Measurements from ENCODE around the gene APBB3. TPM values are rescaled to one million over a fixed set of nuclear protein-coding genes. Genes with fewer than 3 reads are reported as not detected.
"Not testable (repeated sequence)": the region's sequence is repeated elsewhere in the genome, so short reads cannot be mapped to it uniquely, and the experiment has no call there.

APBB3 gene
- total RNA-seq, 1 donor from 2014 or later: 7.3 TPM

DNA sequence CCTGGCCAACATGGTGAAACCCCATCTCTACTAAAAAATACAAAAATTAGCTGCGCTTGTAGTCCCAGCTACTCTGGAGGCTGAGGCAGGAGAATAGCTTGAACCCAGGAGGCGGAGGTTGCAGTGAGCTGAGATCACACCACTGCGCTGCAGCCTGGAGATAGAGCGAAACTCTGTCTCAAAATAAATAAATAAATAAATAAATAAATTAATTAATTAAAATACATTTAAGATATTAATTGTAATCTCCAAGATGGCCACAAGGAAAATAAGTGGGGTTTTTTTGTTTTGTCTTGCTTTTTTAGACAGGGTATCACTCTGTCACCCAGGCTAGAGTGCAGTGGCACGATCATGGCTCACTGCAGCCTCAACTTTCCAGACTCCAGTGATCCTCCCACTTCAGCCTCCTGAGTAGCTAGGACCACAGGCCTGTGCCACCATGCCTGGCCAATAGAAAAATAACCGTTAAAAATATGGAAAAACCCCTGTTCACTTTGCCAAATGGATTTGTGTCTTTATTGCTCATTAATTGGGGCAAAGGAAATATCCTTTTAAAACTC, 14.9 kb upstream of the APBB3 start:
- H3K4me3 ChIP-seq (ENCODE audit: low read length in 3 of 3); H3K36me3 ChIP-seq (ENCODE audit: control insufficient read depth in 3 of 3, insufficient read depth in 3 of 3, low read length in 3 of 3); H3K27ac ChIP-seq (ENCODE audit: low read depth, low read length); H3K4me1 ChIP-seq (ENCODE audit: control insufficient read depth in 3 of 3, insufficient read depth in 3 of 3, low read length in 3 of 3); H3K9ac ChIP-seq (ENCODE audit: low read depth in 1 of 3, low read length in 3 of 3); H3K27me3 ChIP-seq (ENCODE audit: control insufficient read depth in 3 of 3, insufficient read depth in 3 of 3, low read length in 3 of 3); H3K9me3 ChIP-seq (ENCODE audit: control insufficient read depth in 3 of 3, low read length in 3 of 3): not testable (repeated sequence)

DNA sequence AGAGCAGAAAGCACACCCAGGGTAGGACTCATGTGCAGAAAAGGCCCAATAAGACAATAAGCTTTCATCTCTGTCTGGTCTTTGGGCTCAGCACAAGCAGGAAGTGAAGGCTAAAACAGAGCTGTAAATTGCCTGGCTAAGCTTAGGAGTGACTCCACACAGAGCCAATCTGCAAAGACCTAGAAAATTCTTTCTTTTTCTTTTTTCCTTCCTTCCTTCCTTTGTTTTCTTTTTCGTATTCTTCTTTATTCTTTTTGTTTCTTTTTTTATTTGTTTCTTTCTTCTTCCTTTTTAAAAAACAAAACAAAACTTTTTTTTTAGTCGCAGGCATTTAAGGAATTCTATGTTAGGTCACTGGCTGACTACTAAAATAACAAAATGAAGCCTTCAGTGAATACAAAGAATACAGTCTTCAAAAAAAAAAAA, 12.4 kb upstream of the APBB3 start:
- no peaks in the 10 kb centered on the region for H3K36me3 ChIP-seq (ENCODE audit: control insufficient read depth in 3 of 3, insufficient read depth in 3 of 3, low read length in 3 of 3)
- H3K27me3 ChIP-seq (ENCODE audit: control insufficient read depth in 3 of 3, insufficient read depth in 3 of 3, low read length in 3 of 3): no peaks in the 10 kb centered on the region
- H3K4me3 ChIP-seq (ENCODE audit: low read length in 3 of 3): no peak overlapping the region
- peaks cover 8 to 22% (median 15%) of the 10 kb centered on the region in 3 donors for H3K4me1 ChIP-seq (ENCODE audit: control insufficient read depth in 3 of 3, insufficient read depth in 3 of 3, low read length in 3 of 3)
- peak overlapping the region; percentile 13 for H3K27ac ChIP-seq (ENCODE audit: low read depth, low read length)
- no peak overlapping the region for H3K9ac ChIP-seq (ENCODE audit: low read depth in 1 of 3, low read length in 3 of 3)
- H3K9me3 ChIP-seq (ENCODE audit: control insufficient read depth in 3 of 3, low read length in 3 of 3): no peaks in the 10 kb centered on the region

DNA sequence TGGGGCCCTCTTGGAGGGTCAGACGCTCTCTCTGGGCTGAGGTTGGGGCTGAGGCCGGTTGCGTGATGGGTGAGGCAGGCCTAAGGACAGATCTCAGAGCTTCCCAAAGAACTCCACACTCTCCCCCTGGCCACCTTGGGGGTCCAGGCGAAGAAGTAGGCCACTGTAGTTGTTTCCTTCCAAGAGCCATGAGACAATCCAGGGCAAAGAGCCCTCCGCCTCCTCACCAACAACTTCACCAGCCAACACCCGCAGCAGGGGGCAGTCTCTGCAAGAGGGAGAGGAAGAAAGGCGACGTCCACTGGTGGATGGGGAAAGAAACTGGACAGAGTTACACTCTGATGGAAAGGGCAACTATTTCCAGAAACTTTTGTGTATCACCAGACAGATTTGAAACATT, 10.9 kb upstream of the APBB3 start:
- H3K27me3 ChIP-seq (ENCODE audit: control insufficient read depth in 3 of 3, insufficient read depth in 3 of 3, low read length in 3 of 3): no peaks in the 10 kb centered on the region
- peaks cover 23 to 37% (median 30%) of the 10 kb centered on the region in 3 donors for H3K4me1 ChIP-seq (ENCODE audit: control insufficient read depth in 3 of 3, insufficient read depth in 3 of 3, low read length in 3 of 3)
- peak overlapping the region in 1 of 3 donors; percentile 10 for H3K9ac ChIP-seq (ENCODE audit: low read depth in 1 of 3, low read length in 3 of 3)
- H3K4me3 ChIP-seq (ENCODE audit: low read length in 3 of 3): no peak overlapping the region
- H3K36me3 ChIP-seq (ENCODE audit: control insufficient read depth in 3 of 3, insufficient read depth in 3 of 3, low read length in 3 of 3): peaks cover 0 to 2% (median 0%) of the 10 kb centered on the region in 3 donors
- H3K9me3 ChIP-seq (ENCODE audit: control insufficient read depth in 3 of 3, low read length in 3 of 3): no peaks in the 10 kb centered on the region
- no peak overlapping the region for H3K27ac ChIP-seq (ENCODE audit: low read depth, low read length)

DNA sequence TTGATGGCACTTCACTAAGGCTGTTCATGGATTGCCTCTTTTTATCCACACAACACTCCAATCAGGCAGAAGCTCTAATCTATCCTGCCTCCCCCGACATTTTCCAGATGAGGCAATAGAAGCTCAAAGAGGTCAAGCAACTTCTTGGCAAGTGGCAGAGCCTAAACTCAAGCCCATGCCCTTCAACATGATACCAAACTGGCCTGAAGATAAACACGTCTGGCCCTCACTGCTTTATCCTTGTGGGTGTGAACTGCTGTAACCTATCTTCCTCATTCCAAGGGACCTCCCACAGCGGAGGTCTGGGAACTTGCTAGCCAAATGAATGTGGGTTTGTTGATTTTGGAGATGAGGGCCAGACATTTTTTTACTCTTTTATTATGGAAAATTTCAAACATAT, 9.8 kb upstream of the APBB3 start:
- Histone ChIP-seq H3K9me3 (ENCODE audit: control insufficient read depth in 3 of 3, low read length in 3 of 3) (no peaks in the 10 kb centered on the region), H3K4me3 (ENCODE audit: low read length in 3 of 3) (no peak overlapping the region), H3K4me1 (ENCODE audit: control insufficient read depth in 3 of 3, insufficient read depth in 3 of 3, low read length in 3 of 3) (peaks cover 33 to 48% (median 41%) of the 10 kb centered on the region in 3 donors), H3K9ac (ENCODE audit: low read depth in 1 of 3, low read length in 3 of 3) (no peak overlapping the region), H3K27me3 (ENCODE audit: control insufficient read depth in 3 of 3, insufficient read depth in 3 of 3, low read length in 3 of 3) (no peaks in the 10 kb centered on the region), H3K27ac (ENCODE audit: low read depth, low read length) (peak overlapping the region; percentile 45), H3K36me3 (ENCODE audit: control insufficient read depth in 3 of 3, insufficient read depth in 3 of 3, low read length in 3 of 3) (peaks cover 0 to 2% (median 0%) of the 10 kb centered on the region in 3 donors)

DNA sequence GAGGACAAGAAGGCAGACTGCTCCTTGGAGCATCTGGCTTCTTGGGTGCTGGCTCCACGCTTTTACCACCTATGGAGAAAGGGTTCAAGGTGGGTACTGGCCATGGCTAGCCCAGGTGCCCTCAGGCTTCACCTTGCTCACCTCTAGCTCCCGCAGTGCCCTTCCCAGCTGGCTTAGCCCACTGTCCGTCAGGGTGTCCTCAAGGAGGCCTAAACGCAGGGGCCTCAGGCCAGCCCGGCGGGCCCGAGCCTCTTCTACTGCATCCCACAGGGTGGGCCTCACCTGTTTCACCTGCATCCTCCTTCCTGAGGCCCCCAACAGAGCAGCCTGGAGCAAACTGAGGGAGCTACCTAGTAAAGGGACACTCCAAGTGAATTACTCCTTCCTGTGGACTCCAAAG, 9.3 kb upstream of the APBB3 start:
- Histone ChIP-seq H3K36me3 (ENCODE audit: control insufficient read depth in 3 of 3, insufficient read depth in 3 of 3, low read length in 3 of 3) (peaks cover 0 to 2% (median 0%) of the 10 kb centered on the region in 3 donors), H3K9me3 (ENCODE audit: control insufficient read depth in 3 of 3, low read length in 3 of 3) (no peaks in the 10 kb centered on the region), H3K4me1 (ENCODE audit: control insufficient read depth in 3 of 3, insufficient read depth in 3 of 3, low read length in 3 of 3) (peaks cover 38 to 53% (median 45%) of the 10 kb centered on the region in 3 donors), H3K4me3 (ENCODE audit: low read length in 3 of 3) (no peak overlapping the region), H3K27me3 (ENCODE audit: control insufficient read depth in 3 of 3, insufficient read depth in 3 of 3, low read length in 3 of 3) (no peaks in the 10 kb centered on the region), H3K9ac (ENCODE audit: low read depth in 1 of 3, low read length in 3 of 3) (no peak overlapping the region), H3K27ac (ENCODE audit: low read depth, low read length) (peak overlapping the region; percentile 45)

DNA sequence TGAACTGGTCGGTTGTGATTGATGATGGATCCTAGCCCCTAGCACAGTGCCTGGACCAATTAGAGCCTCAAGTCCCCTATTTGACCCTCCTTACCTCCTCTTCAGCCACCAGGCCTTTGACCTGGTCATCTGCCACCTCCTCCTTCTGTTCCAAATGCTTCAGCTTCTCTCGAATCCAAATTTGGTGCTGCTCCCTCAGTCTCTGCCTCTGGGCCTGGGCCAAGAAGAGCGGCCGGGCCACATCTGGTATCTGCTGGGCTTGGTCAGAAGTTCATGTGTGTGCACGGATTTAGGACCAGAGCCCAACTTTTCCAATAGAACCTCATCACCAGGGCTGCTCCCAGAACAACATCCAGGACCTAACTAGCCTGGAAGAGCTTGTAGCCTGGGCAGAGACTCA, 6.7 kb upstream of the APBB3 start:
- no peaks in the 10 kb centered on the region for H3K27me3 ChIP-seq (ENCODE audit: control insufficient read depth in 3 of 3, insufficient read depth in 3 of 3, low read length in 3 of 3)
- H3K9ac ChIP-seq (ENCODE audit: low read depth in 1 of 3, low read length in 3 of 3): no peak overlapping the region
- H3K4me1 ChIP-seq (ENCODE audit: control insufficient read depth in 3 of 3, insufficient read depth in 3 of 3, low read length in 3 of 3): peaks cover 61 to 79% (median 70%) of the 10 kb centered on the region in 3 donors
- peaks cover 18 to 23% (median 22%) of the 10 kb centered on the region in 3 donors for H3K36me3 ChIP-seq (ENCODE audit: control insufficient read depth in 3 of 3, insufficient read depth in 3 of 3, low read length in 3 of 3)
- no peak overlapping the region for H3K4me3 ChIP-seq (ENCODE audit: low read length in 3 of 3)
- H3K27ac ChIP-seq (ENCODE audit: low read depth, low read length): peak overlapping the region; percentile 93
- no peaks in the 10 kb centered on the region for H3K9me3 ChIP-seq (ENCODE audit: control insufficient read depth in 3 of 3, low read length in 3 of 3)

DNA sequence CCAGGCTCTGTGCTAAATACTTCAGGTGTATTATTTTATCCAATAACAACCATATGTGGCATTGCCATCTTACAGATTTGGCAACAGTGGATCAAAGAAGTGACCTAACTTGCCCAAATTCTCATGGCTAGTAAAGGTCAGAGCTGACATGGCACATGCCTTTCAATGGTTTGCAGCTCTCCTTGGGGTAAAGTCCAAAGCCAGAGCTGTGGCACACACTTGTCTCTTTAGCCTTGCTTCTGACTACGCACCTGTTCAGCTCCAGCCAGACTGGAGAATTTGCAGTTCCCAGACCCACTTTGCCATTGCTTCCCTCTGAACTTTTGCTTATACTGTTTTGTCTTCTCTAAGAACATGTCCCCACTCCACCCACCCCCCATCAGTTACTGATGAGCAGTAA, 6.1 kb upstream of the APBB3 start:
- Histone ChIP-seq H3K4me3 (ENCODE audit: low read length in 3 of 3) (no peak overlapping the region), H3K27ac (ENCODE audit: low read depth, low read length) (peak overlapping the region; percentile 93), H3K27me3 (ENCODE audit: control insufficient read depth in 3 of 3, insufficient read depth in 3 of 3, low read length in 3 of 3) (no peaks in the 10 kb centered on the region), H3K9ac (ENCODE audit: low read depth in 1 of 3, low read length in 3 of 3) (peak overlapping the region in 1 of 3 donors; percentile 17), H3K9me3 (ENCODE audit: control insufficient read depth in 3 of 3, low read length in 3 of 3) (no peaks in the 10 kb centered on the region), H3K36me3 (ENCODE audit: control insufficient read depth in 3 of 3, insufficient read depth in 3 of 3, low read length in 3 of 3) (peaks cover 18 to 26% (median 23%) of the 10 kb centered on the region in 3 donors), H3K4me1 (ENCODE audit: control insufficient read depth in 3 of 3, insufficient read depth in 3 of 3, low read length in 3 of 3) (peaks cover 67 to 85% (median 76%) of the 10 kb centered on the region in 3 donors)

DNA sequence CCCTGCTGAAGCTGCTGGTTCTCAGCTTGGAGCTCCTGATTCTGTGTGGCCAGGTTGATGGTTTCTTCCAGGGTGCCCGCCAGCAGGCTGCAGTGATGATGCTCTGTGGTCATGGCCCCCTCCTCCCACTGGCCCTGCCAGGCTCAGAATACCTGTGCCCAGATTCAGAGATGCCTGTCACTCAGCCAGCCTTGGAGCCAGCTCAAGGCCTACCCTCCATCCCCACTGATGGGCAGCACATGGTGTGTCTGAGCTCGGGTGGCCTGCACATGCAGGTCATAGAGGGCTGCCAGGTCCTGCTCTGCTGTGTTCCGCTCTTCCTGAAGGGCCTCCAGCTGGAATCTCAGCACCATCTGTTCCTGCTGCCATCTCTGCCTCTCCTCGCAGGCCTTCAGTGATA, 5.7 kb upstream of the APBB3 start:
- peaks cover 18 to 26% (median 23%) of the 10 kb centered on the region in 3 donors for H3K36me3 ChIP-seq (ENCODE audit: control insufficient read depth in 3 of 3, insufficient read depth in 3 of 3, low read length in 3 of 3)
- H3K27me3 ChIP-seq (ENCODE audit: control insufficient read depth in 3 of 3, insufficient read depth in 3 of 3, low read length in 3 of 3): no peaks in the 10 kb centered on the region
- H3K4me3 ChIP-seq (ENCODE audit: low read length in 3 of 3): peak overlapping the region in 2 of 3 donors; percentile 7 to 11
- peak overlapping the region; percentile 93 for H3K27ac ChIP-seq (ENCODE audit: low read depth, low read length)
- H3K9me3 ChIP-seq (ENCODE audit: control insufficient read depth in 3 of 3, low read length in 3 of 3): no peaks in the 10 kb centered on the region
- H3K4me1 ChIP-seq (ENCODE audit: control insufficient read depth in 3 of 3, insufficient read depth in 3 of 3, low read length in 3 of 3): peaks cover 72 to 85% (median 78%) of the 10 kb centered on the region in 3 donors
- H3K9ac ChIP-seq (ENCODE audit: low read depth in 1 of 3, low read length in 3 of 3): peak overlapping the region; percentile 17 to 75 (median 68)

DNA sequence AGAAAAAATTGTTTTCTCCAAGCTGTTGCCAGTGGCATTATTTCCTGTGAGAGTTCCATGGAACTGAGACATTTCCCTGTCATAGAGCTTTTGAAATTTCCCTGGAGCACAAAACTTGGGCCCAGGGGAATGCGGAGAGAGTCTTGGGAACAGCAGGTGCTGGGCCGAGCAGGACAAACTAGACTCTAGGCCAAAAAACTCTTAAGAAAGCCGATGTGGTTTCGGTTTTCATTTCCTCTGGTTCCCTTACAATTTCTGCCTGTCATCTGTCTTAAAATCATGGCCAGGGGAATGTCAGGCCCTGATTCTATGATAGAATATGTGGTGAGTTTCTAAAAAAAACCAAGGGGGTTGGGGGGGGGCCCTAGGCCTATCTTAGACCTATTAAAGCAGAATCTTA, 4.8 kb upstream of the APBB3 start:
- peaks cover 72 to 82% (median 78%) of the 10 kb centered on the region in 3 donors for H3K4me1 ChIP-seq (ENCODE audit: control insufficient read depth in 3 of 3, insufficient read depth in 3 of 3, low read length in 3 of 3)
- no peaks in the 10 kb centered on the region for H3K9me3 ChIP-seq (ENCODE audit: control insufficient read depth in 3 of 3, low read length in 3 of 3)
- H3K27ac ChIP-seq (ENCODE audit: low read depth, low read length): peak overlapping the region; percentile 93
- H3K36me3 ChIP-seq (ENCODE audit: control insufficient read depth in 3 of 3, insufficient read depth in 3 of 3, low read length in 3 of 3): peaks cover 18 to 26% (median 23%) of the 10 kb centered on the region in 3 donors
- H3K4me3 ChIP-seq (ENCODE audit: low read length in 3 of 3): peak overlapping the region in 2 of 3 donors; percentile 3 to 29
- H3K9ac ChIP-seq (ENCODE audit: low read depth in 1 of 3, low read length in 3 of 3): peak overlapping the region; percentile 17 to 75 (median 68)
- H3K27me3 ChIP-seq (ENCODE audit: control insufficient read depth in 3 of 3, insufficient read depth in 3 of 3, low read length in 3 of 3): no peaks in the 10 kb centered on the region

DNA sequence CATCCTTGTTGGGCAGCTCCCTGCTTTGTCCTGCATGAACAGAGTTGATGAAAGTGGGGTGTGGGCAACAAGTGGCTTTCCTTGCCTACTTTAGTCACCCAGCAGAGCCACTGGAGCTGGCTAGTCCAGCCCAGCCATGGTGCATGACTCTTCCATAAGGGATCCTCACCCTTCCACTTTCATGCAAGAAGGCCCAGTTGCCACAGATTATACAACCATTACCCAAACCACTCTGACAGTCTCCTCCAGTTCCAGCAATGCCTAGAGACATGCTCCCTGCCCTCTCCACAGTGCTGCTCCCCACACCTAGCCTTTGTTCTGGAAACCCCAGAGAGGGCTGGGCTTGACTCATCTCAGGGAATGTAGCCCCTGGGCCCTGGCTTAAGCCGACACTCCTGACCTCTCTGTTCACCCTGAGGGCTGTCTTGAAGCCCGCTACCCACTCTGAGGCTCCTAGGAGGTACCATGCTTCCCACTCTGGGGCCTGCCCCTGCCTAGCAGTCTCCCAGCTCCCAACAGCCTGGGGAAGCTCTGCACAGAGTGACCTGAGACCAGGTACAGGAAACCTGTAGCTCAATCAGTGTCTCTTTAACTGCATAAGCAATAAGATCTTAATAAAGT, 4.2 kb upstream of the APBB3 start:
- H3K9ac ChIP-seq (ENCODE audit: low read depth in 1 of 3, low read length in 3 of 3): peak overlapping the region; percentile 17 to 68 (median 51)
- peak overlapping the region; percentile 93 for H3K27ac ChIP-seq (ENCODE audit: low read depth, low read length)
- no peaks in the 10 kb centered on the region for H3K27me3 ChIP-seq (ENCODE audit: control insufficient read depth in 3 of 3, insufficient read depth in 3 of 3, low read length in 3 of 3)
- peaks cover 70 to 81% (median 78%) of the 10 kb centered on the region in 3 donors for H3K4me1 ChIP-seq (ENCODE audit: control insufficient read depth in 3 of 3, insufficient read depth in 3 of 3, low read length in 3 of 3)
- peaks cover 18 to 26% (median 23%) of the 10 kb centered on the region in 3 donors for H3K36me3 ChIP-seq (ENCODE audit: control insufficient read depth in 3 of 3, insufficient read depth in 3 of 3, low read length in 3 of 3)
- H3K9me3 ChIP-seq (ENCODE audit: control insufficient read depth in 3 of 3, low read length in 3 of 3): no peaks in the 10 kb centered on the region
- H3K4me3 ChIP-seq (ENCODE audit: low read length in 3 of 3): peak overlapping the region in 2 of 3 donors; percentile 29

All from skeletal muscle tissue (tissue), 4 donors.